Caco-2 (cell line): Measurements from ENCODE around the gene SMOC2. TPM values are rescaled to one million over a fixed set of nuclear protein-coding genes. Genes with fewer than 3 reads are reported as not detected.
"Not testable (repeated sequence)": the region's sequence is repeated elsewhere in the genome, so short reads cannot be mapped to it uniquely, and the experiment has no call there.

Source experiments
- BruUV-seq: library from RNA; stranded (reverse); fragments of 400-500 nt; replicated peaks from 2 replicates; lab custom pipeline; 2021; lab: Mats Ljungman, UMichigan
- CTCF ChIA-PET: fragments of 300-600 bp; sonication (Branson Sonifier 250); formaldehyde crosslinking; loops from one replicate; lab custom pipeline; 2022; ENCODE audit warnings: antibody characterized with exemption; lab: Charles Lee
- POLR2A ChIA-PET: fragments of 300-600 bp; sonication (Branson Sonifier 250); formaldehyde crosslinking; loops from one replicate; lab custom pipeline; 2022; ENCODE audit warnings: antibody characterized with exemption; lab: Charles Lee
- DNase-seq, 2 experiments: peaks; one replicate each; pipeline versions ENCODE4 v3.0.0 to v3.0.0-alpha.2; 2020 to 2022
- H3K27me3 ChIP-seq: replicated peaks from 2 replicates; pipeline ENCODE4 v1.6.0; 2011; ENCODE audit warnings: low read length; ENCODE audit not compliant: control insufficient read depth, insufficient read depth
- H3K36me3 ChIP-seq: 2 replicates; pipeline ENCODE4 v1.5.1; 2011; ENCODE audit warnings: low read length; ENCODE audit not compliant: control insufficient read depth, insufficient read depth
- H3K4me1 ChIP-seq: fragments of 250-450 bp; sonication (Bioruptor Pico); 2 replicates; pipeline ENCODE4 v1.5.1; 2020; ENCODE audit warnings: mild to moderate bottlenecking
- H3K4me3 ChIP-seq: 2 replicates; pipeline ENCODE4 v1.5.1; 2011; ENCODE audit warnings: low read depth, mild to moderate bottlenecking, control low read depth, low read length
- H3K9me3 ChIP-seq: fragments of 250-450 bp; sonication (Bioruptor Pico); 2 replicates; pipeline ENCODE4 v1.5.1; 2020; ENCODE audit warnings: mild to moderate bottlenecking, moderate library complexity
- H3K27ac Mint-ChIP-seq: one replicate; pipeline ENCODE4 v1.8.0; 2022; ENCODE audit warnings: mixed read lengths; ENCODE audit not compliant: unreplicated experiment
- H3K27me3 Mint-ChIP-seq: one replicate; pipeline ENCODE4 v1.8.0; 2022; ENCODE audit warnings: mixed read lengths; ENCODE audit not compliant: insufficient read depth, unreplicated experiment
- H3K36me3 Mint-ChIP-seq: one replicate; pipeline ENCODE4 v1.8.0; 2022; ENCODE audit warnings: mild to moderate bottlenecking, mixed read lengths; ENCODE audit not compliant: insufficient read depth, unreplicated experiment
- H3K4me1 Mint-ChIP-seq: one replicate; pipeline ENCODE4 v1.8.0; 2022; ENCODE audit warnings: low read depth, mixed read lengths; ENCODE audit not compliant: unreplicated experiment
- H3K4me3 Mint-ChIP-seq: one replicate; pipeline ENCODE4 v1.8.0; 2022; ENCODE audit warnings: mild to moderate bottlenecking, moderate library complexity, mixed read lengths; ENCODE audit not compliant: unreplicated experiment
- H3K9me3 Mint-ChIP-seq: one replicate; pipeline ENCODE4 v1.8.0; 2022; ENCODE audit warnings: mixed read lengths; ENCODE audit not compliant: unreplicated experiment
- intact Hi-C: fragments of 100-400 bp; cut with micrococcal nuclease; formaldehyde crosslinking; loops from one replicate; pipeline ENCODE4 v1.10.0; 2022; ENCODE audit not compliant: unreplicated experiment
- total RNA-seq: library from RNA; stranded (reverse); gene quantifications from 2 replicates; pipeline ENCODE4 v1.2.3, GENCODE V29; 2022
- TF ChIP-seq, protein P1 (sequence below), 2 experiments: fragments of 200-600 bp in 1 of 2; IDR thresholded peaks; 1 replicate in 1 of 2; 2 replicates in 1 of 2; pipeline versions ENCODE4 v1.5.1 to v1.8.0; 2011 to 2022; ENCODE audit warnings: antibody characterized with exemption in 1 of 2, control low read depth in 1 of 2, inconsistent platforms in 1 of 2, low read depth in 1 of 2, low read length in 1 of 2, mild to moderate bottlenecking in 1 of 2, moderate library complexity in 1 of 2; ENCODE audit not compliant: insufficient read depth in 1 of 2, severe bottlenecking in 1 of 2, unreplicated experiment in 1 of 2

Gene SMOC2
- total RNA-seq, 1 experiment from 2014 or later: 2.8 TPM

DNA sequence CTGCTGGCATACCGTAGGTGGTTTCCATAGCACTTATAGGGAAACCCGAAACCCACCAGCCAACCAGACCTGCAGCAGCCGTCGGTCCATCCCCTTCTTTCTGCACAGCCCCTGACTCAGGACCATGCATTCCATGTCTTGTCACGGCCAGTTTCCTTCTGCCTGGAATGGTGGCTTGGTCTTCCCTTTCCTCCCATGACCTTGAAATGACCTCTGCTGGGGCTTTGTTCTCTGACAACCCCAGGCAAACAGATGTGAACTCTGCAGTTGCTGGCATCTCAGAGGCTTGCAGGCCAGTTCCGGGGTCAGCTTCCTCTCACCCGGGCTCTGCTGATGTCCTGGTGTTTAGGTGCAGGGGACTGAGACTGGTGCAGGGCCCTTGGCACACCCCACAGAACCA, 250.8 kb downstream of the SMOC2 start:
- no peaks in the 10 kb centered on the region for H3K36me3 Mint-ChIP-seq
- H3K9me3 Mint-ChIP-seq: no peaks in the 10 kb centered on the region
- H3K27me3 Mint-ChIP-seq: no peaks in the 10 kb centered on the region
- ChIA-PET POLR2A (no interaction called here), CTCF (no interaction called here)
- intact Hi-C loops: no loop called here
- no peak overlapping the region for H3K4me3 Mint-ChIP-seq
- H3K4me1 Mint-ChIP-seq: peaks cover 20% of the 10 kb centered on the region
- no peak overlapping the region for H3K4me3 ChIP-seq
- H3K27me3 ChIP-seq: no peaks in the 10 kb centered on the region
- peaks cover 28% of the 10 kb centered on the region for H3K4me1 ChIP-seq
- no peak for DNase-seq
- H3K27ac Mint-ChIP-seq: no peak overlapping the region
- no peaks in the 10 kb centered on the region for H3K9me3 ChIP-seq
- BruUV-seq: no TSS peak
- TF ChIP-seq, protein P1, sequence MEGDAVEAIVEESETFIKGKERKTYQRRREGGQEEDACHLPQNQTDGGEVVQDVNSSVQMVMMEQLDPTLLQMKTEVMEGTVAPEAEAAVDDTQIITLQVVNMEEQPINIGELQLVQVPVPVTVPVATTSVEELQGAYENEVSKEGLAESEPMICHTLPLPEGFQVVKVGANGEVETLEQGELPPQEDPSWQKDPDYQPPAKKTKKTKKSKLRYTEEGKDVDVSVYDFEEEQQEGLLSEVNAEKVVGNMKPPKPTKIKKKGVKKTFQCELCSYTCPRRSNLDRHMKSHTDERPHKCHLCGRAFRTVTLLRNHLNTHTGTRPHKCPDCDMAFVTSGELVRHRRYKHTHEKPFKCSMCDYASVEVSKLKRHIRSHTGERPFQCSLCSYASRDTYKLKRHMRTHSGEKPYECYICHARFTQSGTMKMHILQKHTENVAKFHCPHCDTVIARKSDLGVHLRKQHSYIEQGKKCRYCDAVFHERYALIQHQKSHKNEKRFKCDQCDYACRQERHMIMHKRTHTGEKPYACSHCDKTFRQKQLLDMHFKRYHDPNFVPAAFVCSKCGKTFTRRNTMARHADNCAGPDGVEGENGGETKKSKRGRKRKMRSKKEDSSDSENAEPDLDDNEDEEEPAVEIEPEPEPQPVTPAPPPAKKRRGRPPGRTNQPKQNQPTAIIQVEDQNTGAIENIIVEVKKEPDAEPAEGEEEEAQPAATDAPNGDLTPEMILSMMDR (IDR thresholded peaks at IDR 0.05; ENCODE audit: insufficient read depth in 1 of 2, low read depth in 1 of 2, low read length in 1 of 2, severe bottlenecking in 1 of 2, unreplicated experiment in 1 of 2): no peak
- no peaks in the 10 kb centered on the region for H3K36me3 ChIP-seq

DNA sequence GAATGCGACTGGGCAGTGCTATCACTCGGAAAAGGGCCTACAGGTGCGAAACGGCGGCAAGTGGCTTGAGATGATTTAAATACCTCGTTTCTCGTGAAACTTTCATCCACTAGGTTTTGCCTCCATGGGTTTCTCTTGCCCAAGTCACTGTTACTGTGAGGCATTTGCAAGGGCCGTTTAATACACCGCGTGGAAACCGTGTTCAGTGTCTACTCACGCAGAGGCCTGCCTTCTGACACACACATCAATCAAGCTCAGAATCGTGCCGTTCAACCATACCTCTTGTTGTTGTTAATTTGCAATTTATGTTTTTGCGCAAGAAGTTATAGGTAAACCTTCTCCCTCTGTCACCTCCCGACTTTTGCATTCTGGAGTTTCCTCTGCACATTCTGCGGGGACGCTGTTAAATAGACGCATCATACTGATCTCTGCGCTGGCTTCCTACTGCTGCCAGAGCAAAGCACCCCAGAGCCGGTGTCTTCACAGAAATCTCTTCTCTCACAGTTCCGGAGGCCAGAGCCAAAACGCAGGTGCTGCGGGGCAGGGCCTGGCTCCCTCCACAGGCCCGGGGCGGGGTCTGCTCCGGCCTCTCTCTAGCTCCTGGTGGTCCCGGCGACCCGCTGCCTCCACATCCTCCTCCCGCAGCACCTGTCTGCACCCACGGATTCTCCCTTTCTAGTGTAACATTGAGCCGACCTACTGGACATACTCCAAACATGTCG, 251.4 kb downstream of the SMOC2 start:
- intact Hi-C loops: no loop called here
- H3K4me3 ChIP-seq: no peak overlapping the region
- H3K27me3 ChIP-seq: no peaks in the 10 kb centered on the region
- TF ChIP-seq, protein P1 (IDR thresholded peaks at IDR 0.05; ENCODE audit: insufficient read depth in 1 of 2, low read depth in 1 of 2, low read length in 1 of 2, severe bottlenecking in 1 of 2, unreplicated experiment in 1 of 2): no peak
- H3K27me3 Mint-ChIP-seq: no peaks in the 10 kb centered on the region
- no peak for DNase-seq
- no peak overlapping the region for H3K4me3 Mint-ChIP-seq
- H3K27ac Mint-ChIP-seq: no peak overlapping the region
- no peaks in the 10 kb centered on the region for H3K36me3 Mint-ChIP-seq
- peaks cover 15% of the 10 kb centered on the region for H3K4me1 Mint-ChIP-seq
- no TSS peak for BruUV-seq
- ChIA-PET CTCF (no interaction called here), POLR2A (no interaction called here)
- peaks cover 22% of the 10 kb centered on the region for H3K4me1 ChIP-seq
- no peaks in the 10 kb centered on the region for H3K36me3 ChIP-seq
- no peaks in the 10 kb centered on the region for H3K9me3 Mint-ChIP-seq
- no peaks in the 10 kb centered on the region for H3K9me3 ChIP-seq

GRCh38 chr6:168692915-168693257, 251.9 kb downstream of the SMOC2 start:
- H3K9me3 ChIP-seq, H3K9me3 Mint-ChIP-seq, H3K4me3 ChIP-seq, H3K27me3 ChIP-seq, H3K27ac Mint-ChIP-seq, intact Hi-C loops, H3K27me3 Mint-ChIP-seq, BruUV-seq, H3K36me3 ChIP-seq, POLR2A ChIA-PET, DNase-seq, H3K4me3 Mint-ChIP-seq, CTCF ChIA-PET, H3K4me1 Mint-ChIP-seq, H3K36me3 Mint-ChIP-seq: not testable (repeated sequence)
- H3K4me1 ChIP-seq: peaks cover 17% of the 10 kb centered on the region

DNA sequence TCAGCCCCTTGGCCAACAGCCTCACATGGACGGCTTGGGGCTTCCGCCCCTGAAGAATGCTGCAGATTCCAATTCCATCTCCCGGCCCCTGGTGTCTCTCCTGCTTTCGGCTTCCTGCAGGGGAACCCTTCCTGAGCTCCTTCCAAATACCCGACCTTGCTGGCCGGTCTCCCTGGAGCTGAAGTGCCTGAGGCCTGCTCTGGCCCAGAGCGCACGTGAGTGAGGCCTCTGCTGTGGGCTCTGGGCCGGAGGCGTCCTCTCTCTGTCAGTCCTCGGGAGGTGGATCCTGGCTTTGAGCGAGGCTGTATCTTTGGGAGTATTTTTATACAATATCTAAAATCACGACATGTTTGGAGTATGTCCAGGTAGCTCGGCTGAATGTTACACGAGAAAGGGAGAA, 253.8 kb downstream of the SMOC2 start:
- H3K9me3 Mint-ChIP-seq, H3K4me3 ChIP-seq, BruUV-seq, H3K4me1 ChIP-seq, CTCF ChIA-PET, POLR2A ChIA-PET, H3K9me3 ChIP-seq, H3K36me3 ChIP-seq, H3K27me3 Mint-ChIP-seq, H3K27me3 ChIP-seq, H3K4me3 Mint-ChIP-seq, H3K27ac Mint-ChIP-seq, intact Hi-C loops, DNase-seq, H3K4me1 Mint-ChIP-seq, H3K36me3 Mint-ChIP-seq: not testable (repeated sequence)
